Prostate gland (tissue), 2 donors: ENCODE results near the gene DNMT3A. TPM values are rescaled to one million over a fixed set of nuclear protein-coding genes. Genes with fewer than 3 reads are reported as not detected.
A peak's percentile ranks its signal among the peaks of the same experiment; 100 is the strongest.

Source experiments
- DNase-seq: peaks from one replicate; pipeline ENCODE4 v3.0.0-alpha.2; 2019; ENCODE audit warnings: low spot score
- H3K27ac ChIP-seq, 2 donors: fragments of 200-600 bp; sonication (generic); 2 replicates each; pipeline ENCODE4 v1.5.1; 2017 to 2019
- H3K27me3 ChIP-seq: fragments of 200-600 bp; sonication (generic); replicated peaks from 2 replicates; pipeline ENCODE4 v1.5.1; 2019; ENCODE audit not compliant: insufficient read depth
- H3K36me3 ChIP-seq, 2 donors: fragments of 200-600 bp; sonication (generic); 1 replicate in 1 of 2; 2 replicates in 1 of 2; pipeline versions ENCODE4 v1.5.1 to v1.8.1; 2017 to 2019
- H3K4me1 ChIP-seq: fragments of 200-600 bp; sonication (generic); replicated peaks from 2 replicates; pipeline ENCODE4 v1.5.1; 2019
- H3K4me3 ChIP-seq, 2 donors: fragments of 200-600 bp; sonication (generic); 2 replicates each; pipeline ENCODE4 v1.5.1; 2017 to 2019
- H3K9me3 ChIP-seq: fragments of 200-600 bp; sonication (generic); 2 replicates; pipeline ENCODE4 v1.5.1; 2017
- POLR2A ChIP-seq: fragments of 450-650 bp; IDR thresholded peaks from one replicate; pipeline ENCODE4 v1.6.1; 2016; ENCODE audit warnings: antibody characterized with exemption, mild to moderate bottlenecking
- POLR2AphosphoS5 ChIP-seq: sonication (generic); formaldehyde crosslinking; IDR thresholded peaks from one replicate; pipeline ENCODE4 v1.6.1; 2017; ENCODE audit warnings: antibody characterized with exemption
- WGBS: methylation state at CpG from one replicate; pipeline ENCODE4 v1.1.5; 2018; 5-methylcytosine and 5-hydroxymethylcytosine counted together
- intact Hi-C: fragments of 100-400 bp; cut with DNase I; formaldehyde crosslinking; loops from one replicate; pipeline ENCODE4 v1.14.2; 2022
- total RNA-seq, 2 donors: library from RNA; depleted of rRNA; stranded (reverse); fragments of >200 nt; gene quantifications; one replicate each; pipeline ENCODE4 v1.1.0, GENCODE V29; 2016
- TF ChIP-seq, protein P1 (sequence below), 4 experiments: fragments of 200-600 bp in 2 of 4; fragments of 450-650 bp in 2 of 4; sonication (generic) in 2 of 4; IDR thresholded peaks; 1 replicate in 3 of 4; 2 replicates in 1 of 4; pipeline ENCODE4 v1.5.1; 2016 to 2019; ENCODE audit warnings: antibody characterized with exemption in 4 of 4, mild to moderate bottlenecking in 2 of 4, moderate library complexity in 2 of 4

The DNMT3A gene
- total RNA-seq, 2 donors from 2014 or later, result 8.7 to 28.2 TPM

GRCh38 chr2:25251422-25252273 is 90.1 kb downstream of the DNMT3A start:
- Histone ChIP-seq H3K4me3 (peak overlapping the region; percentile 64 to 72), H3K9me3 (no peaks in the 10 kb centered on the region), H3K4me1 (peaks cover 6% of the 10 kb centered on the region), H3K36me3 (peaks cover 1 to 15% of the 10 kb centered on the region in 2 donors), H3K27me3 (no peaks in the 10 kb centered on the region), H3K27ac (peak overlapping the region; percentile 76 to 82)
- TF ChIP-seq POLR2AphosphoS5, result no peak
- TF ChIP-seq, protein P1, sequence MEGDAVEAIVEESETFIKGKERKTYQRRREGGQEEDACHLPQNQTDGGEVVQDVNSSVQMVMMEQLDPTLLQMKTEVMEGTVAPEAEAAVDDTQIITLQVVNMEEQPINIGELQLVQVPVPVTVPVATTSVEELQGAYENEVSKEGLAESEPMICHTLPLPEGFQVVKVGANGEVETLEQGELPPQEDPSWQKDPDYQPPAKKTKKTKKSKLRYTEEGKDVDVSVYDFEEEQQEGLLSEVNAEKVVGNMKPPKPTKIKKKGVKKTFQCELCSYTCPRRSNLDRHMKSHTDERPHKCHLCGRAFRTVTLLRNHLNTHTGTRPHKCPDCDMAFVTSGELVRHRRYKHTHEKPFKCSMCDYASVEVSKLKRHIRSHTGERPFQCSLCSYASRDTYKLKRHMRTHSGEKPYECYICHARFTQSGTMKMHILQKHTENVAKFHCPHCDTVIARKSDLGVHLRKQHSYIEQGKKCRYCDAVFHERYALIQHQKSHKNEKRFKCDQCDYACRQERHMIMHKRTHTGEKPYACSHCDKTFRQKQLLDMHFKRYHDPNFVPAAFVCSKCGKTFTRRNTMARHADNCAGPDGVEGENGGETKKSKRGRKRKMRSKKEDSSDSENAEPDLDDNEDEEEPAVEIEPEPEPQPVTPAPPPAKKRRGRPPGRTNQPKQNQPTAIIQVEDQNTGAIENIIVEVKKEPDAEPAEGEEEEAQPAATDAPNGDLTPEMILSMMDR (IDR thresholded peaks at IDR 0.05), result no peak
- no peak for TF ChIP-seq POLR2A
- WGBS, result 1% methylated on average over 36 of the region's 52 CpGs
- DNase-seq, result peak; percentile 51
- intact Hi-C loops, result no loop called here

GRCh38 chr2:25251071-25251421 is 90.7 kb downstream of the DNMT3A start:
- H3K9me3 ChIP-seq, result no peaks in the 10 kb centered on the region
- no peak for TF ChIP-seq POLR2AphosphoS5
- TF ChIP-seq POLR2A, result no peak
- peak overlapping the region; percentile 64 to 72 for H3K4me3 ChIP-seq
- H3K36me3 ChIP-seq, result peaks cover 7 to 21% of the 10 kb centered on the region in 2 donors
- peak overlapping the region; percentile 76 to 82 for H3K27ac ChIP-seq
- intact Hi-C loops, result no loop called here
- 26% methylated on average over 12 of the region's 13 CpGs for WGBS
- H3K4me1 ChIP-seq, result peaks cover 6% of the 10 kb centered on the region
- no peak for DNase-seq
- H3K27me3 ChIP-seq, result no peaks in the 10 kb centered on the region

DNA sequence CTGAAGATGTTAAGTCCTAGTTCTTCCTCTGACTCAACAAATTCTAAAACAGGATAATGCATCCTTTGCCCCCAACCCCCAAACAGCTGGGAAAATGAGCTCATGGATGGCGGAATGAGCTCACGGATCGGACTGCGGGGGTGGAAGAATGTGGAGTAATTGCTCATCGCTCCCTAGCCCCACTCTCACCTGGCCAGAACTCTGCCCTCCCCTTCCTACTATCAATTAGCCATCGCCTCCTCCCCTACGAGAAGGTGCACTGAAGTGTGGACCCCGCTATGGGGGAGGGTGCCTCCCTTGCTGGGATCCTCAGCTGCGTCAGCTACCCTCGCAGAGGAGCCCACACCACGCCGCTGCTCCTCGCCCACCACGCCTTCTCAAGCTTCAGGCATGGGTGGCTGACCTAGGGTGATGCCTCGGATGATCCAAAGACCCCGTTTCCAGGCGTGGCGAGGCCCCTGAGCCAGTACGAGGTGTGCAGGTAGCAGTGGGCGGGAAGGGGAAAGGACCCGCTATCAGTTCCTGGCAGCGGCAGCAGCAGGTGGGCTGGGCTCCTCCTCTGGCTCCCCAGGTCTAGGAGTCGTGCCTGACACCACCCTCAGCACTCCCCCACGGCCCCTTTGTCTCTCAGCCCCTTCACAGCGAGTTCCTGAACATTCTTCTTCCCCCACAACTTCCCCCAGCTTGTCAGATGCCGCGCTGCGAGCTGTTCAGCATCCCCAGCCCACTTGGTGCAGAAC is 91.2 kb downstream of the DNMT3A start:
- no peaks in the 10 kb centered on the region for H3K27me3 ChIP-seq
- no peak overlapping the region for H3K27ac ChIP-seq
- WGBS, result 68% methylated on average over 28 of the region's 28 CpGs
- intact Hi-C loops, result no loop called here
- H3K9me3 ChIP-seq, result no peaks in the 10 kb centered on the region
- no peak for DNase-seq
- peaks cover 6% of the 10 kb centered on the region for H3K4me1 ChIP-seq
- no peak overlapping the region for H3K4me3 ChIP-seq
- TF ChIP-seq, protein P1 (IDR thresholded peaks at IDR 0.05), result no peak
- TF ChIP-seq POLR2AphosphoS5 (no peak), POLR2A (no peak)
- H3K36me3 ChIP-seq, result peaks cover 13 to 26% of the 10 kb centered on the region in 2 donors

DNA sequence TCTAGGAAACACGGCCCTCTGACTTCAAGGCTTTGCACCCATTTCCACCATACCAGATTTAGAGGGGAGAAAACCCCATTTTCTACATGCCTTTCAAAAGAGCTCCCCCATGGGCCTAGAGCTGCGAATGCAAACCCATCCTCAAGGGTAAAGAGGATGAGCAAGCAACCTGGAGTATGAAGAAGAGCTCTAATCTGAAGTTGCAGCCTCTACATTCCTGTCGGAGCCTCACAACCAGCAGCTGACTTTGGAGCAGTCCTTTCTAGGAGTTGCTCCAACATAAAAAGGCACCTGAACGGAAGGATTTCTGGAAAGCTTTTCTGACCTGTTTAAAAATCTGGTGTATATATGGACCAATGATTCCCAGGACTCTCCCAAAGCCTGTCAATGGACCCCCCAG is 91.9 kb downstream of the DNMT3A start:
- no peak overlapping the region for H3K27ac ChIP-seq

More for the DNA sequence above, 91.9 kb downstream of the DNMT3A start:
- Histone ChIP-seq H3K36me3 (peaks cover 16 to 30% of the 10 kb centered on the region in 2 donors), H3K4me1 (peaks cover 6% of the 10 kb centered on the region), H3K4me3 (no peak overlapping the region), H3K27me3 (no peaks in the 10 kb centered on the region), H3K9me3 (no peaks in the 10 kb centered on the region)
- DNase-seq, result no peak
- TF ChIP-seq POLR2AphosphoS5, result no peak
- TF ChIP-seq, protein P1 (IDR thresholded peaks at IDR 0.05), result no peak
- TF ChIP-seq POLR2A, result no peak
- intact Hi-C loops, result no loop called here
- 92% methylated on average over 4 of the region's 4 CpGs for WGBS
